ENCODE results near the gene TMEM156.

TMEM156 gene

GRCh38 chr4:38952017-38952416 lies 80.2 kb downstream of the TMEM156 start:
- no peak overlapping the region for H3K4me2 ChIP-seq (ENCODE audit: low read length)
- no peaks in the 10 kb centered on the region for H3K9me3 ChIP-seq (ENCODE audit: control insufficient read depth, low read length)
- H2AFZ ChIP-seq = no peak overlapping the region
- H3K27me3 ChIP-seq (ENCODE audit: control insufficient read depth, insufficient read depth, low read length) = no peaks in the 10 kb centered on the region
- H3K4me3 ChIP-seq (ENCODE audit: low read depth, low read length) = no peak overlapping the region
- H3K4me1 ChIP-seq = no peaks in the 10 kb centered on the region
- no peak overlapping the region for H3K9ac ChIP-seq
- H3K36me3 ChIP-seq (ENCODE audit: control insufficient read depth, insufficient read depth, low read length) = no peaks in the 10 kb centered on the region
- no peaks in the 10 kb centered on the region for H3K79me2 ChIP-seq
- no peak for TF ChIP-seq CTCF (IDR thresholded peaks at IDR 0.05)
- H3K27ac ChIP-seq = no peak overlapping the region

GRCh38 chr4:38951598-38951997 lies 80.6 kb downstream of the TMEM156 start:
- H3K4me2 ChIP-seq (ENCODE audit: low read length) = no peak overlapping the region
- no peak for TF ChIP-seq CTCF (IDR thresholded peaks at IDR 0.05)
- H3K79me2 ChIP-seq = no peaks in the 10 kb centered on the region
- no peaks in the 10 kb centered on the region for H3K36me3 ChIP-seq (ENCODE audit: control insufficient read depth, insufficient read depth, low read length)
- H2AFZ ChIP-seq = no peak overlapping the region
- no peaks in the 10 kb centered on the region for H3K27me3 ChIP-seq (ENCODE audit: control insufficient read depth, insufficient read depth, low read length)
- H3K4me3 ChIP-seq (ENCODE audit: low read depth, low read length) = no peak overlapping the region
- H3K4me1 ChIP-seq = no peaks in the 10 kb centered on the region
- H3K27ac ChIP-seq = no peak overlapping the region
- H3K9me3 ChIP-seq (ENCODE audit: control insufficient read depth, low read length) = no peaks in the 10 kb centered on the region
- H3K9ac ChIP-seq = no peak overlapping the region

- no peaks in the 10 kb centered on the region for H3K9me3 ChIP-seq (ENCODE audit: control insufficient read depth, low read length)
- H3K4me2 ChIP-seq (ENCODE audit: low read length) = no peak overlapping the region
- no peaks in the 10 kb centered on the region for H3K79me2 ChIP-seq
- no peak for TF ChIP-seq CTCF (IDR thresholded peaks at IDR 0.05)
- no peaks in the 10 kb centered on the region for H3K4me1 ChIP-seq
- H3K4me3 ChIP-seq (ENCODE audit: low read depth, low read length) = no peak overlapping the region
- H3K36me3 ChIP-seq (ENCODE audit: control insufficient read depth, insufficient read depth, low read length) = no peaks in the 10 kb centered on the region
- no peak overlapping the region for H3K9ac ChIP-seq
- no peaks in the 10 kb centered on the region for H3K27me3 ChIP-seq (ENCODE audit: control insufficient read depth, insufficient read depth, low read length)
- no peak overlapping the region for H3K27ac ChIP-seq
- no peak overlapping the region for H2AFZ ChIP-seq
These were observed 81.5 kb downstream of the TMEM156 start for GRCh38 chr4:38950734-38951133.

GRCh38 chr4:38950159-38950558 lies 82.0 kb downstream of the TMEM156 start:
- Histone ChIP-seq H3K9ac (no peak overlapping the region), H2AFZ (no peak overlapping the region), H3K79me2 (no peaks in the 10 kb centered on the region), H3K4me3 (ENCODE audit: low read depth, low read length) (no peak overlapping the region), H3K4me1 (no peaks in the 10 kb centered on the region), H3K27ac (no peak overlapping the region), H3K27me3 (ENCODE audit: control insufficient read depth, insufficient read depth, low read length) (no peaks in the 10 kb centered on the region), H3K9me3 (ENCODE audit: control insufficient read depth, low read length) (no peaks in the 10 kb centered on the region), H3K36me3 (ENCODE audit: control insufficient read depth, insufficient read depth, low read length) (no peaks in the 10 kb centered on the region), H3K4me2 (ENCODE audit: low read length) (no peak overlapping the region)
- TF ChIP-seq CTCF (IDR thresholded peaks at IDR 0.05) = no peak

- Histone ChIP-seq H3K27me3 (ENCODE audit: control insufficient read depth, insufficient read depth, low read length) (no peaks in the 10 kb centered on the region), H3K9me3 (ENCODE audit: control insufficient read depth, low read length) (no peaks in the 10 kb centered on the region), H3K4me2 (ENCODE audit: low read length) (no peak overlapping the region), H3K4me1 (no peaks in the 10 kb centered on the region), H2AFZ (no peak overlapping the region), H3K79me2 (no peaks in the 10 kb centered on the region), H3K9ac (no peak overlapping the region), H3K27ac (no peak overlapping the region), H3K4me3 (ENCODE audit: low read depth, low read length) (no peak overlapping the region), H3K36me3 (ENCODE audit: control insufficient read depth, insufficient read depth, low read length) (no peaks in the 10 kb centered on the region)
- no peak for TF ChIP-seq CTCF (IDR thresholded peaks at IDR 0.05)
These were observed 82.7 kb downstream of the TMEM156 start for GRCh38 chr4:38949411-38950051.

All from parathyroid adenoma (tissue), 2 donors.